NCI-H82 treated with DMSO at 0.1 percent for 48 hours (cell line): ENCODE results near the gene SLC38A3.
A peak's percentile ranks its signal among the peaks of the same experiment; 100 is the strongest.

ENCODE experiments used
- DNase-seq: peaks from one replicate; lab custom pipeline; 2025; ENCODE audit not compliant: unreplicated experiment; lab: John Stamatoyannopoulos, UW

Gene SLC38A3

GRCh38 chr3:50190936-50191660 is 14.0 kb upstream of the SLC38A3 start, which contains the start of gene GNAT1:
TSS of gene GNAT1 (plus strand) at chr3:50191610. CDS start at chr3:50191726, 116 bp downstream.
- no peak for DNase-seq

DNA sequence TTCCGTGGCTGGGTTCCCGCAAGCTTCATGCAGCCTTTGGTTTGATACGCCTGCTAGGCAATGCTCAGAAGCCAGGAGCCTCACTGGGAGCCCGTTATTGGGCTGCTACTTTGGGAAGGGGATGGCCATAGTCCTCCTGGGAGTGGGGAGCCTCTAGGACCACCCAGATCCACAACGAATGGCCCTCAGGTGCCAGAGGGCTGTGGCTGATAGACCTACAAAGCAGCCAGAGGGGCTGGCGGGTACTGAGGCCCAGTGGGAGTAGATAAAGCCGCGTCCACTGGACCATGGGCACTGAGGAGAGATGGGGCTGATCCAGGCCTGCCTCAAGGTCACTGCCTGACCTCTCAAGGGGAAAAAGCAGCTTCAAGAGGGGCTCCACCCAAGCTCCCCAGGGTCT is 12.9 kb upstream of the SLC38A3 start:
- no peak for DNase-seq

DNA sequence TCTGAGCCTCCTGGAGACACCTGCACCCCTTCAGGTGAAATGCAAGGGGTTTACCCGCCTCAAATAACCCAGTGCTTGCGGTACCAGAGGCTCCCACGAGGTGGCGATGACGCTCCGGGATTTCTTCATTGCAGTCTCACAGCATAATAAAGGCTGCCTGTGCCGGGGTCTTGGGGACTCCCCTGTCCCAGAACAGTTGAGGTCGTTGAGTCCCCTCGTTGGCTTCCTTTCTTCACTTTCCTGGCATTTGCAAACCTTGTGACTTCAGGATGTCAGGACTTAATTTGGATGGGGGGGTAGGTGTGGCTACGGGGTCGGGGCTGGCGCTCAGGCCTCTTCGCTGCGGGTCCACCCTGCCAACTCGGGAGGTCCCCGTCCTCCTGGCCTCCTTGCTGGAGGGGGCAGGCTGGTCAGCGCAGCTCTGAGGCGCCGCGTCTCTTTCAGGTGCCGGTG is 12.4 kb upstream of the SLC38A3 start:
- DNase-seq = no peak

GRCh38 chr3:50193286-50193685 is 11.8 kb upstream of the SLC38A3 start:
- no peak for DNase-seq

DNA sequence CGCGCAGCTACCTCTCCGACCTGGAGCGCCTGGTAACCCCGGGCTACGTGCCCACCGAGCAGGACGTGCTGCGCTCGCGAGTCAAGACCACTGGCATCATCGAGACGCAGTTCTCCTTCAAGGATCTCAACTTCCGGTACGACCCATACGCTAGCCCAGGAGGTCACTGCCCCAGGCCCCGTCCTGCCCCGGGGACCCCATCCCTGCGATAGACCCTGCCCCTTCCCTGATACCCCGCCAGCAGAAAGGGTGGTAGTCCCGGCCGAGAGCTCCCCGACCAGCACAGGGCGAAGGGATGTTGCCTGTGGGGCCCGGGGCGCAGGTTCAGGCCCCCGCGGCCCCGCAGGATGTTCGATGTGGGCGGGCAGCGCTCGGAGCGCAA is 11.3 kb upstream of the SLC38A3 start:
- no peak for DNase-seq

DNA sequence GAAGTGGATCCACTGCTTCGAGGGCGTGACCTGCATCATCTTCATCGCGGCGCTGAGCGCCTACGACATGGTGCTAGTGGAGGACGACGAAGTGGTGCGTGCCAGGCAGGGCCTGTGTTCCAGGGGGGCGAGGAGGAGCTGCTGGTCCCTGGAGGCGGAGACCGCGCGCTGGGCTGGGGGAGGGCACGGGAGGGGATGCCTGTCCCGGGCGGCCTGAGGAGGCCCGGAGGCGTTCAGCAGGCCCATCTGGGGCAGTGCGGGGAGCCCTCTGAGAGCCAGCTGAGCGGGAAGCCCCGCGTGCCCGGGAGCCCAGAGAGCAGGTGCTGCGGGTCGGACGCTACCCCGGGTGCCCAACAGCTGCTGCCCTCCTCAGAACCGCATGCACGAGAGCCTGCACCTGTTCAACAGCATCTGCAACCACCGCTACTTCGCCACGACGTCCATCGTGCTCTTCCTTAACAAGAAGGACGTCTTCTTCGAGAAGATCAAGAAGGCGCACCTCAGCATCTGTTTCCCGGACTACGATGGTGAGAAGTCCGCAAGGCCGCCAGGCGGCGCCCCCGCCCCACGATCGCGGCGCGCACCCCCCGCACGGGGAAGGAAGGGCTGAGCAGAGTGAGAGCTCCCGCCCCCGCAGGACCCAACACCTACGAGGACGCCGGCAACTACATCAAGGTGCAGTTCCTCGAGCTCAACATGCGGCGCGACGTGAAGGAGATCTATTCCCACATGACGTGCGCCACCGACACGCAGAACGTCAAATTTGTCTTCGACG is 10.8 kb upstream of the SLC38A3 start:
- peak; percentile 40 for DNase-seq

DNA sequence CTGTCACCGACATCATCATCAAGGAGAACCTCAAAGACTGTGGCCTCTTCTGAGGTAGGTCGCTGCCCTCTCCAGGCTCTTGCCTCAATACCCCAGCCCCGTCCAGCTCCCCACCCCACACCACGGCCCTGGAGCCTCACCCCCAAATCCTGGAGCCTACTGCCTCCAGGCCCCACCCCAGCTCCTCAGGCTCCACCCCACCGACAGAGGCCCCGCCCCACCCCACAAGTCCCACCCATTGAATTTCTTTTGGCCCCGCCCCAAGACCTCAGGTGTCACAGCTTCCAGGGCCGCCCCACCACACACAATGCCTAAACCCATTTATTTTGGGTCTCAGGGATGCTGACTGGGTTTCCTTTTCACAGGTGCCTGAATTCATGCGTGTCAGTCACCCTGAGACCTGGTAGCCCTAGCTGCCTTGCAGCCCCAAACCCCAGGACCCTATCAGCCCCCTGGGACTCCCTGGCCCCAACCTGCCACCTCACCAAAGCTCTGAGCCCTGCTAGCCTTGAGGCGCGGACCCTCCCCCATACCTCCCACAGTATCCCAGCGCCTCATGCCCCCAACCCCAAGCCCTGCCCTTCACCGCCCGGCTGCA is 10.1 kb upstream of the SLC38A3 start:
- no peak for DNase-seq

DNA sequence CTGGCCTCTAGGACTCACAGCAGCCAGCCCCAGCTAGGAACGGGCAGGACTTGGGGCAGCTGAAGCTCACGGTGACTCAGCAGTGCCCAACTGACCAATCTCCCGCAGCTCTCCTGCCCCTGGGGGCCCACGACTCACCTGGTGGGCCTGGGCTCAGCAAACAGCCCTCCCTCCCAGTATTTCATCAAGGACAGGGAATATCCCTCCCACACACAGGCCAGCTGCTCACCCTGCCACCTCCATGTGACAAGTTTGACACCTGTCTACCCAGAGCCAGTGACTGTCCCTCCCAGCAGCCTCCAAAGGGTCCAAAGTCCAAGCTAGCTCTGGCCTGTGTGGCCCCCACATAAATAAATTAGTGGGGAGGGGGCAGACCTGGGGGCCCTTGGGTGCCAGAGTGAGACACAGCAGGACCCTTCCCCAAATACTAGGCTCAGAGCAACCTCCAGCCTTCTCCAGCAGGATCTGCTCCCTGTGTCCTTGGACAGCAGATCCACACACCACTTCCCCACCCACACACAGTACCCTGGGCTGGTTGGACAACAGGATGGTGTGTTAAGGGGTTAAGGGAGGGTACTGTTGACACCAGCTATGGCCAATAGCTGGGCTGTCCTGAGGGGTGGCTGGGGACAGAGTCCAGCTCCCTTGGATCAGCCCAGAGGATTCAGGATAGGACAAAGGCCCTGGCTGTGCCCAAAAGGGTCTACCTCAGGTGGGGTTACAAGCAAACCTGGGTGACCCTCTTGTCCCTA is 9.4 kb upstream of the SLC38A3 start:
- no peak for DNase-seq

- no peak for DNase-seq
These were observed 8.7 kb upstream of the SLC38A3 start for GRCh38 chr3:50196253-50196801.

DNA sequence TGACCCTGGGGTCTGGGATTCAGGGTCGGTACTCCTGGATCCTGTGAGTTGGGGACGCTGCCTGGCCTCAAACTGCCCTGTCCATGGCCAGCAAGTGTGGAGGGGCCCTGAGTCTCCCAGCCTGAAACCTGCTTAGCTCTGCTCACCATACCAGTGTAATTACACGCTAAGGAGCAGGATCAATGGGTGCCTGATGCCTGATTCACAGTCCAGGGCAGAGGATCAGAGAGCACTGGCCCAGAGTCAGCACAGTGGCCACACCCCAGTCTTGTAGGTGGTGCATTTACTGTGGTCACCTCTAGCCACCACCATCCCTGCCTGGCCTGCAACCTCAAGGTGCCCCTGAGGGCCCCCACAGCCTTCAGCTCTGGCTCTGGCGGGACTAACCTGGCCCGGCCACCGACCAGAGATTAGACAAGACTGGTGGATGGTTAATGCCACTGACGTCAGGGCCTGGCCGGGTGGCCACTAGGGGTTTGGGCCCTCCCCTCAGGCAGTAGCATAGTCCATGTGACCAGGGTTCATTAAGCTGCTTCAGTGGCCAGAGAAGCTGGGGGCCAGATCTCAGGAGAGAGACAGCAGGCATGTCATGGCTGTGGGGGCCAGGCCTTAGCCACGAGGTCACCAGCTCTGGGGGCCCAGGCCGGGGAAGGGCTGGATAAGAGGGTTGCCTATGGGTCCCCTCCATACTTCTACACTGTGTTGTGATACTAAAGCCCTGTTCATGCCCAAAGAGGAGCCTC is 3.3 kb upstream of the SLC38A3 start:
- DNase-seq = no peak

- DNase-seq = no peak
These were observed 2.5 kb upstream of the SLC38A3 start for GRCh38 chr3:50202353-50203112.

DNA sequence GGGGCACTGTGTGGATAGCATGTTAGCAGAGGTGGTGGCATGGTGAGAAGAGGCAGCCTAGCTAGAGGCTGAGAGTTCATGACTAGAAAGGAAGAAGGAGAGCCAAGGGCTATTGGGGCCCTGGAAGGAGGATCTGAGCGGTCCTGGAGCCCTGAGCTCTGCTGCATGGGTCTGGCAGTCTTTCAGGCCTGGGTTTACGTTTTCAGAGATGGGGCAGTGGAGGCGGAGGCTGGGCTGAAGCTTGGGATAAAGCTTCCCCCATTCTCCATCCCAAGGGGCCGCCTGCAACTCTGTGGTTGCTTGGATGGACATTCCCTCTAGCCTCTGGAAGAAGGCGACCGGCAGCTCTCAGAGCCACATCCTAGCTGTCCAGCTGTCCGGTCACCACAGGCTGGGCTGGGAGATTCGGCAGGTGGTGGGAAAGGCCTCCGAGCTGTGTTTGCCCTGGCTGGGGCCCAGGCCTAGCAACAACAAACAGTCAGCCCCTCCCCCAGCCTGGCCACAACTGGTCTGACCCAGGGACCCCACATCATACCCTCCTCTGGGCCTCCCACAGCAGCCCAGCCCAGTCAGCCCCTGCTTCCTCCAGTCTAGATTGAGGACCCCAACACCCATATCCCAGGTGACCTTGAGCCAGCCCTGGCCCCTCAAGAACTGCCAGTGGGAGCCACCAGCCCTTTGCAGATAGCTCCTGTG is 1.8 kb upstream of the SLC38A3 start:
- DNase-seq = no peak

- DNase-seq = peak; percentile 43
These were observed 965 bp upstream of the SLC38A3 start for GRCh38 chr3:50203809-50204803.

GRCh38 chr3:50205413-50206276 is 574 bp downstream of the SLC38A3 start:
- peak; percentile 28 for DNase-seq

DNA sequence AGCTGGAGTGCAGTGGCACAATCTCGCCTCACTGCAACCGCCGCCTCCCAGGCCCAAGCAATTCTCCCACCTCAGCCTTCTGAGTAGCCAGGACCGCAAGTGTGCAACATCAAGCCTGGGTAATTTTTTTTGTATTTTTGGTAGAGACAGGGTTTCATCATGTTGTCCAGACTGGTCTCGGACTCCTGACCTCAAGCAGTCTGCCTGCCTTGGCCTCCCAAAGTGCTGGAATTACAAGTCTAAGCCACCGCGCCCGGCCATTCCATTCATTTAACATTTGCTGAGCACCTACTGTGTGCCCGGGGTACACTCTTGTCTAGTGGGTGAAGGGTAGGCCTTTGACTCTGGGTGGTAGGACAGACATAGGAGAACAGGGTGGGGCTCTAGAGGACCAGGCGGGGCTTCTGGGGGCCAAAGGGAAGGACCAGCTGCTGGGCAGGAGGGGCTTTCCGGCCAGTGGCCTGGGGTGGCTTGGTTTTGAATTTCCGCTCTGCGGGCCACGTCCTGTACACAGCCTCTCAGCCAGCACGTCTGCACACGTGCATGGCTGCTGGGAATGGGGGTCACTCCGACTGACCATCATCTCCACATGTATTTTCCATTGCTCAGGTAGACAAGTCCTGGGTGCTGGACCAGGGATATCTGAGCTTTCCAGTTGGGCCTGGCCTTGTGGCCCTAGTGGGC is 2.4 kb downstream of the SLC38A3 start:
- no peak for DNase-seq

GRCh38 chr3:50208677-50209344 is 3.7 kb downstream of the SLC38A3 start:
- no peak for DNase-seq
